Measurements from ENCODE around the gene ROR1. TPM values are rescaled to one million over a fixed set of nuclear protein-coding genes. Genes with fewer than 3 reads are reported as not detected.

Gene ROR1
- total and polyA plus RNA-seq, 2 of the 13 experiments (the other 11 are each of a cell fraction or from before 2014, with no cell fraction given) = 0.58 to 2.3 TPM

DNA sequence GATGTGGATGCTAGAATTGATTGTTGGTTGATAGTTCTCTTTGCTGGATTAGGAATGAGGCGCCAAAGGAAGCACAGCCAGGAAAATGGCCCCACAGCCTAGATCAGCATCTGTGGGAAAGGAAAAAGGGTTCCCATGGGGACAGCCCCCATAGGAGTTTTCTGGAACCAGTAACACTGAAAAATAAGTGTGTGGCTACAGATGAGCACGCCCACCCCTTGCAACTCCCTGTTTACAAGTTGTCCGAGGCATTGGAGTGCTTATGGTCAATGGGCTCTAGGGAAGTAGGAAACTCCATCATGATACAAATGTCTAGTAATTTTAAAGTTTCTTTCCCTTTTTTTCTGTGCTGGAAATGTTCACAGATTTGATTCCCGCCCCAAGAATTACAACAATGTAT is 405.8 kb downstream of the ROR1 start:
- FAIRE-seq = no peak
- no peak overlapping the region for H2AFZ ChIP-seq (ENCODE audit: low read length)
- ChIA-PET POLR2A (no interaction called here), CTCF (ENCODE audit: low intra/inter-chr PET ratio, low total read pairs) (no interaction called here)
- no TSS peak for BruUV-seq (replicated peaks)
- H3K4me3 ChIP-seq (replicated peaks in 1 of 3; ENCODE audit: insufficient read depth in 1 of 3, low read depth in 2 of 3, low read length in 3 of 3) = no peak overlapping the region
- no peak for TF ChIP-seq MLLT10 (CRISPR knock-in tag; IDR thresholded peaks at IDR 0.05)
- WGBS (ENCODE audit: low lambda C conversion rate) = 64% methylated on average over 4 of the region's 4 CpGs
- H3K27ac ChIP-seq (ENCODE audit: extremely low read length, insufficient read depth, low read length) = no peak overlapping the region
- no peak overlapping the region for H3K9ac ChIP-seq (ENCODE audit: insufficient read depth, low read depth, low read length)
- in situ Hi-C loops (cut with HindIII; ENCODE audit: extremely low pct_ligation_motif_present, low pct_unique_long_range_greater_than_20kb) (no loop called here), intact Hi-C loops (cut with micrococcal nuclease; ENCODE audit: unreplicated experiment) (no loop called here)
- H3K9me3 ChIP-seq (ENCODE audit: low read length) = no peaks in the 10 kb centered on the region
- H3K27me3 ChIP-seq (ENCODE audit: control insufficient read depth in 1 of 2, insufficient read depth in 2 of 2, low read length in 2 of 2) = no peaks in the 10 kb centered on the region
- ATAC-seq = no peak
- H3K79me2 ChIP-seq (ENCODE audit: insufficient read depth, low read length) = no peaks in the 10 kb centered on the region
- DNase-seq (ENCODE audit: low spot score) = no peak
- no peaks in the 10 kb centered on the region for H4K20me1 ChIP-seq (ENCODE audit: insufficient read depth, low read length)
- H3K4me1 ChIP-seq (ENCODE audit: insufficient read depth, low read length) = peaks cover 12% of the 10 kb centered on the region; the same call in 1 of the 2 replicates
- no peak overlapping the region for H3K4me2 ChIP-seq (ENCODE audit: low read depth, low read length)
- no peaks in the 10 kb centered on the region for H3K36me3 ChIP-seq (replicated peaks in 1 of 2; ENCODE audit: control insufficient read depth in 1 of 2, insufficient read depth in 2 of 2, low read length in 2 of 2)

- FAIRE-seq (no peak), ATAC-seq (no peak)
These were observed 408.4 kb downstream of the ROR1 start for GRCh38 chr1:64182207-64182606.

More at GRCh38 chr1:64182207-64182606, 408.4 kb downstream of the ROR1 start:
- Histone ChIP-seq H3K9me3 (ENCODE audit: low read length) (no peaks in the 10 kb centered on the region), H3K36me3 (replicated peaks in 1 of 2; ENCODE audit: control insufficient read depth in 1 of 2, insufficient read depth in 2 of 2, low read length in 2 of 2) (no peaks in the 10 kb centered on the region), H3K4me3 (replicated peaks in 1 of 3; ENCODE audit: insufficient read depth in 1 of 3, low read depth in 2 of 3, low read length in 3 of 3) (no peak overlapping the region), H4K20me1 (ENCODE audit: insufficient read depth, low read length) (no peaks in the 10 kb centered on the region), H3K79me2 (ENCODE audit: insufficient read depth, low read length) (no peaks in the 10 kb centered on the region), H3K27me3 (ENCODE audit: control insufficient read depth in 1 of 2, insufficient read depth in 2 of 2, low read length in 2 of 2) (no peaks in the 10 kb centered on the region), H2AFZ (ENCODE audit: low read length) (no peak overlapping the region), H3K27ac (ENCODE audit: extremely low read length, insufficient read depth, low read length) (no peak overlapping the region), H3K9ac (ENCODE audit: insufficient read depth, low read depth, low read length) (no peak overlapping the region), H3K4me2 (ENCODE audit: low read depth, low read length) (no peak overlapping the region), H3K4me1 (ENCODE audit: insufficient read depth, low read length) (peaks cover 21% of the 10 kb centered on the region)
- CTCF ChIA-PET (ENCODE audit: low intra/inter-chr PET ratio, low total read pairs) = no interaction called here
- no TSS peak for BruUV-seq (replicated peaks)
- POLR2A ChIA-PET = no interaction called here
- intact Hi-C loops (cut with micrococcal nuclease; ENCODE audit: unreplicated experiment) (no loop called here), in situ Hi-C loops (cut with HindIII; ENCODE audit: extremely low pct_ligation_motif_present, low pct_unique_long_range_greater_than_20kb) (no loop called here)
- WGBS (ENCODE audit: low lambda C conversion rate) = 43% methylated on average over 2 of the region's 2 CpGs
- no peak for TF ChIP-seq ZNF703 (CRISPR knock-in tag; IDR thresholded peaks at IDR 0.05; ENCODE audit: borderline replicate concordance)
- TF ChIP-seq ZNF678 (CRISPR knock-in tag; IDR thresholded peaks at IDR 0.05) = no peak
- TF ChIP-seq ZBTB1 (CRISPR knock-in tag; IDR thresholded peaks at IDR 0.05; ENCODE audit: borderline replicate concordance) = no peak
- TF ChIP-seq ZNF451 (CRISPR knock-in tag; IDR thresholded peaks at IDR 0.05) = no peak
- TF ChIP-seq, protein P1, sequence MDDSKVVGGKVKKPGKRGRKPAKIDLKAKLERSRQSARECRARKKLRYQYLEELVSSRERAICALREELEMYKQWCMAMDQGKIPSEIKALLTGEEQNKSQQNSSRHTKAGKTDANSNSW (CRISPR knock-in tag; IDR thresholded peaks at IDR 0.05; ENCODE audit: borderline replicate concordance) = no peak
- TF ChIP-seq MED13 (CRISPR knock-in tag; IDR thresholded peaks at IDR 0.05) = no peak
- no peak for TF ChIP-seq ZNF616 (CRISPR knock-in tag; IDR thresholded peaks at IDR 0.05; ENCODE audit: low read depth)
- TF ChIP-seq BORCS8-MEF2B (CRISPR knock-in tag; IDR thresholded peaks at IDR 0.05) = no peak
- no peak for DNase-seq (ENCODE audit: low spot score)

All from HepG2 (cell line).